ENCODE measurements around the gene MTPN. TPM values are rescaled to one million over a fixed set of nuclear protein-coding genes. Genes with fewer than 3 reads are reported as not detected.

Gene MTPN
- 124 and 128 TPM in 2 replicates for total RNA-seq

GRCh38 chr7:135977007-135977741 lies at the start of gene MTPN:
MTPN (minus strand) TSS chr7:135977359; CDS start chr7:135977100, 259 bp downstream.
- no peaks in the 10 kb centered on the region for H3K36me3 ChIP-seq (ENCODE audit: control insufficient read depth, insufficient read depth, low read length)
- no peak for TF ChIP-seq CTCF (IDR thresholded peaks at IDR 0.05; ENCODE audit: insufficient read depth, low read length, poor library complexity, severe bottlenecking)
- H3K27me3 ChIP-seq (ENCODE audit: control insufficient read depth, insufficient read depth, low read length) = no peaks in the 10 kb centered on the region
- peak within 1 kb of the TSS; percentile 93 for H3K4me3 ChIP-seq (ENCODE audit: low read depth, low read length)
- DNase-seq (ENCODE audit: low read depth) = peak; percentile 78

GRCh38 chr7:136026209-136026608 lies 49.0 kb upstream of the MTPN start:
- Histone ChIP-seq H3K27me3 (ENCODE audit: control insufficient read depth, insufficient read depth, low read length) (no peaks in the 10 kb centered on the region), H3K4me3 (ENCODE audit: low read depth, low read length) (no peak overlapping the region), H3K36me3 (ENCODE audit: control insufficient read depth, insufficient read depth, low read length) (no peaks in the 10 kb centered on the region)
- TF ChIP-seq CTCF (IDR thresholded peaks at IDR 0.05; ENCODE audit: insufficient read depth, low read length, poor library complexity, severe bottlenecking) = no peak
- no peak for DNase-seq (ENCODE audit: low read depth)

- TF ChIP-seq CTCF (IDR thresholded peaks at IDR 0.05; ENCODE audit: insufficient read depth, low read length, poor library complexity, severe bottlenecking) = no peak
- Histone ChIP-seq H3K27me3 (ENCODE audit: control insufficient read depth, insufficient read depth, low read length) (no peaks in the 10 kb centered on the region), H3K4me3 (ENCODE audit: low read depth, low read length) (no peak overlapping the region), H3K36me3 (ENCODE audit: control insufficient read depth, insufficient read depth, low read length) (no peaks in the 10 kb centered on the region)
- no peak for DNase-seq (ENCODE audit: low read depth)
These were observed 46.1 kb upstream of the MTPN start for GRCh38 chr7:136023134-136023869.

GRCh38 chr7:136020556-136020955 lies 43.4 kb upstream of the MTPN start:
- H3K27me3 ChIP-seq (ENCODE audit: control insufficient read depth, insufficient read depth, low read length) = no peaks in the 10 kb centered on the region
- H3K4me3 ChIP-seq (ENCODE audit: low read depth, low read length) = no peak overlapping the region
- no peak for TF ChIP-seq CTCF (IDR thresholded peaks at IDR 0.05; ENCODE audit: insufficient read depth, low read length, poor library complexity, severe bottlenecking)
- DNase-seq (ENCODE audit: low read depth) = no peak
- H3K36me3 ChIP-seq (ENCODE audit: control insufficient read depth, insufficient read depth, low read length) = no peaks in the 10 kb centered on the region

GRCh38 chr7:136018104-136018503 lies 40.9 kb upstream of the MTPN start:
- no peaks in the 10 kb centered on the region for H3K36me3 ChIP-seq (ENCODE audit: control insufficient read depth, insufficient read depth, low read length)
- no peak for DNase-seq (ENCODE audit: low read depth)
- no peaks in the 10 kb centered on the region for H3K27me3 ChIP-seq (ENCODE audit: control insufficient read depth, insufficient read depth, low read length)
- no peak for TF ChIP-seq CTCF (IDR thresholded peaks at IDR 0.05; ENCODE audit: insufficient read depth, low read length, poor library complexity, severe bottlenecking)
- no peak overlapping the region for H3K4me3 ChIP-seq (ENCODE audit: low read depth, low read length)

All from kidney epithelial cell (primary cell).